ENCODE measurements around the gene GHRL.

- TF ChIP-seq CTCF (IDR thresholded peaks at IDR 0.05 in 2 of 3, conservative IDR thresholded peaks at IDR 0.05 in 1 of 3; ENCODE audit: borderline replicate concordance in 1 of 3, insufficient read depth in 1 of 3, low read depth in 2 of 3, low read length in 2 of 3) (no peak), REST (IDR thresholded peaks at IDR 0.05; ENCODE audit: low read depth) (no peak), RAD21 (IDR thresholded peaks at IDR 0.05; ENCODE audit: low read depth) (no peak), POLR2A (IDR thresholded peaks at IDR 0.05; ENCODE audit: borderline replicate concordance, extremely low read depth, insufficient read depth, insufficient read length) (no peak), ZNF274 (IDR thresholded peaks at IDR 0.05; ENCODE audit: low read depth, low read length) (no peak), JUND (IDR thresholded peaks at IDR 0.05) (no peak), SP1 (IDR thresholded peaks at IDR 0.05; ENCODE audit: low read depth) (no peak)
Measured at GRCh38 chr3:10272977-10273376, 19.8 kb downstream of the GHRL start.

All from HCT116 (cell line).